A204.1 (cell line): ENCODE measurements around the gene PREP.

Experiments used
- FAIRE-seq: peaks from 2 replicates; lab custom pipeline; 2012; peaks lifted over from hg19 to GRCh38; lab: Jason Lieb, UNC

PREP gene

GRCh38 chr6:105391705-105392104 is 11.2 kb downstream of the PREP start:
- FAIRE-seq: no peak

GRCh38 chr6:105389543-105389942 is 13.3 kb downstream of the PREP start:
- FAIRE-seq: no peak

DNA sequence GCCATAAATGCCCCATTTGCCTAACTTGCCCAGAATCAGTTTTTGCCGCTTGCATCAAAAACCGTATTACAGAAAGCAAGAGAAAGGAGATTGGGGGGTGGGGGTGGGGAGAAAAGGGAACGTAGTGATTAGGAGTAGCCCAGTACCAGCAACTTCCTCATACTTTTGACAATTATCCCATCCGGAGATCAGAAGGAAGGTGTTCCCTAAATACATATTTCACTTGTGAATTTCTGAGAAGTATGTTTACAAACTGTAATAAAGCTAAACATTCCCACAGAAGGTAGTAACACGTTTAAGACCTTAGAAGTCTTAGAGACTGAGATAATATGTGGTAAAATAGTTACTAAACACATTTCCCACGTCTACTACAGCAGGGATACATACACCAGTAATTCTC is 14.5 kb downstream of the PREP start:
- FAIRE-seq: no peak

DNA sequence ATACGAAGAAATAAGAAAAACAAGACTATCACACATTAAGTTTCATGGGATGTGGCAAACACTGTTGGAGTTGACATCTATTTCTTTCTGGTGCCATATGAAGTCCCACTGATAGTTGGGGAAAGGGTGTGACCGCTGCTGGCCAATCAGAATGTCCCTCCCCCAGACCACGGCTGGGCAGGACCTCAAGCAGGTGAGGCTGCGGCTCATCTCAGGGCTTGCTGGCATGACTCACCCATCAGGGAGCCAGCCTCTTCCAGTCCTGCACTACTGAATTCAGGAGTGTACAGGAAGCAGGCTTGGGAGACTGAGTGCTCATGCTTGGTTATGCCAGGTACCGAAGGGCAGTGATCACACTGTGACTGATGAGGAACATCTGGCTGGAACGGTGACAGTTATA is 18.9 kb downstream of the PREP start:
- no peak for FAIRE-seq

- no peak for FAIRE-seq
Measured at GRCh38 chr6:105382958-105383357, 19.9 kb downstream of the PREP start.

- no peak for FAIRE-seq
Measured at GRCh38 chr6:105382496-105382895, 20.4 kb downstream of the PREP start.

- no peak for FAIRE-seq
Measured at GRCh38 chr6:105380634-105381033, 22.2 kb downstream of the PREP start.

DNA sequence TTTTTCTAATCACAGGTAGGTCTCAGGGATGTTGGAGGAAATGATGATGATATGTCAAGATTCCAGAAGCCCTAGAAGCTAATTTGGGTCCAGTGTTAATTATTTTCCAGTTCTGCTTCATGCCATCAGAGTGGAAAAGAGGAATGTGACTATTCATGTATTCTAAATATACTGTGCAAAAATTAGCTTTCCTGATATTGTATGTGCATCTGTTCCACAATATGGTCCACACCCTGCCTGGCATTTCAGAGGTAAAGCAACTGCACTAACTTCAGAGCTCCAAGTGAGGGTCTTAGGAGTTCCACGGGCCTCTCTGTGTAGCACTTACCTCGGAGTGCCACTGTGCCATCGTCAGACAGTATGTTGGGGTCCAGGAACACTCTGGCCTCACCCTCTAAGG is 27.1 kb downstream of the PREP start:
- FAIRE-seq: no peak

GRCh38 chr6:105374010-105374420 is 28.9 kb downstream of the PREP start:
- FAIRE-seq: no peak

GRCh38 chr6:105373481-105373880 is 29.4 kb downstream of the PREP start:
- no peak for FAIRE-seq

GRCh38 chr6:105372849-105373182 is 30.1 kb downstream of the PREP start:
- FAIRE-seq: no peak

GRCh38 chr6:105372142-105372848 is 30.6 kb downstream of the PREP start:
- FAIRE-seq: no peak

GRCh38 chr6:105370351-105370750 is 32.5 kb downstream of the PREP start:
- no peak for FAIRE-seq

DNA sequence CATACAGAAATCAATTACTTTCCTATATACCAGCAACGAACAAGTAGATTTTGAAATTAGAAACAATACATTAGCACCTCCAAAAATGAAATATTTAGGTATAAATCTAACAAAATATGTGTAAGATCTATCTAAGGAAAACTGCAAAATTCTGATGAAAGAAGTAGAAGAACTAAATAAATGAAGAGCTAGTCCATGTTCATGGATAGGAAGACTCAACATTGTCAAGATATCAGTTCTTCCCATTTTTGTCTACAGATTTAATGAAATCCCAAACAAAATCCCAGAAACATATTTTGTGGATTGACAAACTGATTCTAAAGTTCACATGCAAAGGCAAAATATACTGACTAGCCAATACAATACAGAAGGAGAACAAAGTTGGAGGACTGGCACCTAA is 33.7 kb downstream of the PREP start:
- no peak for FAIRE-seq

GRCh38 chr6:105364243-105364642 is 38.6 kb downstream of the PREP start:
- FAIRE-seq: no peak

DNA sequence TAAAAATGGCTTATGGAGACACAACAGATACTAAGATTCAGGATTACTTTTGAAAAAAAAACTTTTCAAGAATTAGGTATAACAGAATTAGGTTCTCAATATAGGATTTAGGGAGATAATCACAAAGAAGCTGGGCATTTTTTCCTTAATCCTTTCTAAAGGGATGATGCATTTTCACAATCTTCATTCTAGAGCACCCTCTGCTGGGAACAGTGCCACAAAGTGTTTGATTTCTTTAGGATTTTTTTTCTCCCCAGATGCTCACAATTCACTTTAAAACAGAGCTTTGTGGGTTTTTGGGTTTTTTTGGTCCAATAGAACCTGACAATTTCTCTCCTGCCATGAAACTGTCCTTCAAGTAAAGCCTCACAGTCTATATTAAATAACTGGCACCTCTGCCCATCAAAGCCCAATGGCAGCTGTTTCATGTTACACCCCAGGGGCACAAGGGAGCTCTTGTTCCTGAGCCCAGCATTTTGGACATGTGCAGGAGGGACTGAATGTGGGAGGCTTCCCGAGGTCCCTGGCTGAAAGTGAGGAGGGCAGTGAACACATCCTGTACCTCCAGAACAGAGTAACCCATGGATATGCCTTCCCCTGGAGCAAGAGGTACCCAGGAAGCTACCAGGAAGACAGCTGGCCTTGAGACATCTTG is 39.7 kb downstream of the PREP start:
- no peak for FAIRE-seq

GRCh38 chr6:105359419-105360370 is 43.2 kb downstream of the PREP start:
- FAIRE-seq: no peak

GRCh38 chr6:105357165-105357564 is 45.7 kb downstream of the PREP start:
- no peak for FAIRE-seq

GRCh38 chr6:105352037-105352617 is 50.8 kb downstream of the PREP start:
- no peak for FAIRE-seq

- FAIRE-seq: no peak
Measured at GRCh38 chr6:105348897-105349296, 54.0 kb downstream of the PREP start.

DNA sequence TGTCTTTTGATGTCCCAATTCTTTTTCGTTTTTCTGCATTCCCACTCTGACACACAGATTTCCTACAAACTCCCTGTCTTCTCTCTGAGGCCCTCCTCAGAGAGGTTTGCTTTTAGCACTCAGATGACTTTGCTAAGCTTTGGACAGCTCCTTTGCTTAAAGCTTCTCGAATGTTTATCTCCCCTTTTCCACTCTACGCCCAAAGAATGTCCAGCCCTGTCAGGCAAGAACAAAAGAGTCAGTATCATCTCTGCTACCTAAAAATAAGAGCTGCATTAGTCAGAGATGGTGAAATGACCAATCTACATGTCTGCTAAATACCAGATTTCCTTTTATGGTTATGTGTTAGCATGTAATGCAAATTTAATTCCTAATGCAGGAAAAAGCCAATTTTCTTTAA is 56.8 kb downstream of the PREP start:
- no peak for FAIRE-seq

GRCh38 chr6:105345506-105345905 is 57.4 kb downstream of the PREP start:
- FAIRE-seq: no peak

DNA sequence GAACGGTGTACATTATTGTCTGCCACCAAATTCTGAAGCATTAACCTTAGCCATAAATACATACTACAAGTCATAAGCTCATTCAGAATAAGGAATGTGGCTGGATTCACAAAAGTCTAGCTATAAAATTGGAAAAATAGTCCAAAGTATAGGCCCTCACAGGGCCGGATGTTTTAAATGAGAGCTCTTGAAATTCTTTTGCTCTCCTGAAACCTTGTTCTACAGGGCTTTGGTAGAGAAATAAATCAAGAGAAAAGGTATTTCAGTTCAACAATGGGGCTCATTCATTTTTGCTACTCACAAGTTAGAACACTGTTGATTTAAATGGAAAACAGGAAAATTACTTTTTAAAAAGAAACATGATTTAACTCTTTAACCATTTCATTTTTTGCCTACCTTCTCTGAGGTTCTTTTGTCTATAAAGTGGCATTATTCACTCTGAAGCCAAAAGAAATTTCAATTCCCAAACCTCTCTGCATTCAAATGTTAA is 58.0 kb downstream of the PREP start:
- FAIRE-seq: no peak
